Testis (tissue), 3 donors: ENCODE measurements around the gene HSF4. TPM values are rescaled to one million over a fixed set of nuclear protein-coding genes. Genes with fewer than 3 reads are reported as not detected.

Source experiments
- DNase-seq: peaks from one replicate; pipeline ENCODE4 v3.0.0-alpha.2; 2019
- H3K27ac ChIP-seq, 2 donors: fragments of 200-600 bp; sonication (generic); one replicate each; pipeline ENCODE4 v1.5.1; 2019
- H3K27me3 ChIP-seq: fragments of 200-600 bp; sonication (generic); one replicate; pipeline ENCODE4 v1.5.1; 2019
- H3K36me3 ChIP-seq: fragments of 200-600 bp; sonication (generic); one replicate; pipeline ENCODE4 v1.5.1; 2017; ENCODE audit warnings: low read depth; ENCODE audit errors: missing control alignments
- H3K4me1 ChIP-seq: fragments of 200-600 bp; sonication (generic); one replicate; pipeline ENCODE4 v1.5.1; 2019
- H3K4me3 ChIP-seq, 2 donors: fragments of 200-600 bp; sonication (generic); one replicate each; pipeline ENCODE4 v1.5.1; 2017 to 2019
- H3K9me3 ChIP-seq: fragments of 200-600 bp; sonication (generic); one replicate; pipeline ENCODE4 v1.5.1; 2017
- POLR2A ChIP-seq: fragments of 450-650 bp; IDR thresholded peaks from one replicate; pipeline ENCODE4 v1.6.1; 2017; ENCODE audit warnings: antibody characterized with exemption, mild to moderate bottlenecking, moderate library complexity
- WGBS, 2 donors: methylation state at CpG; one replicate each; pipeline ENCODE4 v1.1.5; 2018; 5-methylcytosine and 5-hydroxymethylcytosine counted together
- intact Hi-C: fragments of 100-400 bp; cut with DNase I; formaldehyde crosslinking; loops from one replicate; pipeline ENCODE4 v1.15.1; 2023; ENCODE audit warnings: low total_unique reads
- polyA plus RNA-seq: library from polyadenylated mRNA; stranded (reverse); fragments of 350-450 nt; fragmentation: Illumina TruSeq; extraction: RNeasy Lipid Tissue Mini Kit (QIAGEN cat#74804); gene quantifications from one replicate; pipeline ENCODE4 v1.2.3, GENCODE V29; 2014; ENCODE audit warnings: low read depth, low replicate concordance; ENCODE audit not compliant: insufficient read depth
- total RNA-seq, 2 donors: library from RNA; depleted of rRNA; stranded (reverse); fragments of >200 nt; gene quantifications; one replicate each; pipeline ENCODE4 v1.2.3, GENCODE V29; 2016
- TF ChIP-seq, protein P1 (sequence below), 3 experiments: fragments of 450-650 bp in 2 of 3; fragments of 200-600 bp in 1 of 3; sonication (generic) in 1 of 3; IDR thresholded peaks; one replicate each; pipeline ENCODE4 v1.5.1; 2016 to 2019; ENCODE audit warnings: antibody characterized with exemption in 3 of 3, mild to moderate bottlenecking in 2 of 3, moderate library complexity in 1 of 3

Gene HSF4
- total and polyA plus RNA-seq, 3 donors from 2014 or later = 20.2 to 78.3 (median 63.4) TPM

DNA sequence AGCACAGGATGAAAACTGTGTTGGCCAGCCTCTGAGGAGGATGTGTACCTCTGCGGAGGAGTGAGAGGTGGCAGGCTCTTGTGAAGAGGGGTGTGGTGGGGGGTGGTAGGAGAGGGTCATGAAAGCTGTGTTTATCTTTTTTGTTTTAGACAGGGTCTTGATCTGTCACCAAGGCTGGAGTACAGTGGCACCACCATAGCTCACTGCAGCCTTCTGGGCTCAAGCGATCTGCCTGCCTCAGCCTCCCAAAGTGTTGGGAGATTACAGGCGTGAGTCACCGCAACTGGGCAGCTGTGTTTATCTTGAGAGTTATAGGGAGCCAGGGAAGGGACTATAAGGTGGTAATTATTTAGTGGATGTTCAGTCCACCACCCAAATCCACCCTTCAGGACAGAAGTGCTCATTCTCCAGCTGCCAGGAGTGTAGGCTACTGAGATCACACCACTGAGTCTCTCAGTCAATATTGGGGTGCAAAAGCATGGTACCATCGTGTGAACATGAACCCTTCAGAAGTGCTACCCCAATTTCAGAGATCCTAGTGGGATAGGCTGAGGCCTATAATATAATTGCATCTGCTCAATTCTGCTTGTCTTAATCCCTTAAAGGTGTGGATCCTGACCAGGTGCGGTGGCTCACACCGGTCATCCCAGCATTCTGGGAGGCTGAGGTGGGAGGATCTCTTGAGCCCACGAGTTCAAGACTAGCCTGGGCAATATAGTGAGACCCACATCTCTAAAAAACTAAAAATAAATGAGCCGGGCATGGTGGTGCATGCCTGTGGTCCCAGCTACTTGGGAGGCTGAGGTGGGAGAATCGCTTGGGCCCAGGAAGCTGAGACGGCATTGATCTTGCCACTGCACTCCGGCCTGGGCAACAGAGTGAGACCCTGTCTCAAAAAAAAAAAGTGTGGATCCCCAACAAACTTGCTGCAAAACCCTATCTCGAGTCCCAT, 26.2 kb downstream of the HSF4 start:
- Histone ChIP-seq H3K36me3 (no peaks in the 10 kb centered on the region), H3K27ac (no peak overlapping the region), H3K4me3 (no peak overlapping the region), H3K4me1 (peaks cover 42% of the 10 kb centered on the region), H3K9me3 (no peaks in the 10 kb centered on the region), H3K27me3 (no peaks in the 10 kb centered on the region)
- TF ChIP-seq, protein P1, sequence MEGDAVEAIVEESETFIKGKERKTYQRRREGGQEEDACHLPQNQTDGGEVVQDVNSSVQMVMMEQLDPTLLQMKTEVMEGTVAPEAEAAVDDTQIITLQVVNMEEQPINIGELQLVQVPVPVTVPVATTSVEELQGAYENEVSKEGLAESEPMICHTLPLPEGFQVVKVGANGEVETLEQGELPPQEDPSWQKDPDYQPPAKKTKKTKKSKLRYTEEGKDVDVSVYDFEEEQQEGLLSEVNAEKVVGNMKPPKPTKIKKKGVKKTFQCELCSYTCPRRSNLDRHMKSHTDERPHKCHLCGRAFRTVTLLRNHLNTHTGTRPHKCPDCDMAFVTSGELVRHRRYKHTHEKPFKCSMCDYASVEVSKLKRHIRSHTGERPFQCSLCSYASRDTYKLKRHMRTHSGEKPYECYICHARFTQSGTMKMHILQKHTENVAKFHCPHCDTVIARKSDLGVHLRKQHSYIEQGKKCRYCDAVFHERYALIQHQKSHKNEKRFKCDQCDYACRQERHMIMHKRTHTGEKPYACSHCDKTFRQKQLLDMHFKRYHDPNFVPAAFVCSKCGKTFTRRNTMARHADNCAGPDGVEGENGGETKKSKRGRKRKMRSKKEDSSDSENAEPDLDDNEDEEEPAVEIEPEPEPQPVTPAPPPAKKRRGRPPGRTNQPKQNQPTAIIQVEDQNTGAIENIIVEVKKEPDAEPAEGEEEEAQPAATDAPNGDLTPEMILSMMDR (IDR thresholded peaks at IDR 0.05) = no peak
- no peak for TF ChIP-seq POLR2A
- intact Hi-C loops = no loop called here
- 70 to 75% methylated on average over 12 to 13 of the region's 13 CpGs for WGBS, 2 donors
- DNase-seq = no peak

DNA sequence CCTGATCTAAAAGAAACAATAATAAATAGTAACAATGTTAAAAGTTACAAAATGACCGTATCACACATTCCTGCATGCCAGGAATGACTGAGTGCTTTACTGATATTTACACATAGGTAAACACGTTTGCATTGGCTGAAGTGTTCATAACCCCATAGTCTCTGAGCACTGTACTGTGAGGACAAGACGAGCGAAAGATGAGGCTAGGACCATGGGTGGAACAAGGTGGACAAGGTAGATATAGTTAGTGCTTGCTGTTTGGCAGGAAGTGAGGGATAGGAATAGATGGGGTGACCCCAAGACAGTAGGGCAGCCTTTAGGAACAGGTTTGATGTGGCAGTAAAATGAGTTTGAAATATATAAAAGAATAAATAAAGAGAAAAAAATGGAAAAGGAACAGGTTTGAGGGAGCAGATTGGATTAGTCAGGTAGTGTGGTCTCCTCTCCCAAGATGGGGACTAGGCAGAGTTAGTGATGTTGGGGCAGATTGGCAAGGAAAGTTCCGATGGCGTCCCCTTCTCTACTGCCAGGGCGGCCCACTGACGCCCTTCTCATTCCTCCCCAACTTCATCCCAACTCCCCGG, 27.0 kb downstream of the HSF4 start:
- intact Hi-C loops = no loop called here
- no peak overlapping the region for H3K27ac ChIP-seq
- H3K4me3 ChIP-seq = peak overlapping the region; percentile 96 to 99
- WGBS, 2 donors = 23 to 25% methylated on average over 9 of the region's 9 CpGs
- H3K27me3 ChIP-seq = no peaks in the 10 kb centered on the region
- H3K36me3 ChIP-seq = no peaks in the 10 kb centered on the region
- no peak for TF ChIP-seq POLR2A
- TF ChIP-seq, protein P1 (IDR thresholded peaks at IDR 0.05) = no peak
- H3K4me1 ChIP-seq = peaks cover 34% of the 10 kb centered on the region
- no peaks in the 10 kb centered on the region for H3K9me3 ChIP-seq
- DNase-seq = no peak

DNA sequence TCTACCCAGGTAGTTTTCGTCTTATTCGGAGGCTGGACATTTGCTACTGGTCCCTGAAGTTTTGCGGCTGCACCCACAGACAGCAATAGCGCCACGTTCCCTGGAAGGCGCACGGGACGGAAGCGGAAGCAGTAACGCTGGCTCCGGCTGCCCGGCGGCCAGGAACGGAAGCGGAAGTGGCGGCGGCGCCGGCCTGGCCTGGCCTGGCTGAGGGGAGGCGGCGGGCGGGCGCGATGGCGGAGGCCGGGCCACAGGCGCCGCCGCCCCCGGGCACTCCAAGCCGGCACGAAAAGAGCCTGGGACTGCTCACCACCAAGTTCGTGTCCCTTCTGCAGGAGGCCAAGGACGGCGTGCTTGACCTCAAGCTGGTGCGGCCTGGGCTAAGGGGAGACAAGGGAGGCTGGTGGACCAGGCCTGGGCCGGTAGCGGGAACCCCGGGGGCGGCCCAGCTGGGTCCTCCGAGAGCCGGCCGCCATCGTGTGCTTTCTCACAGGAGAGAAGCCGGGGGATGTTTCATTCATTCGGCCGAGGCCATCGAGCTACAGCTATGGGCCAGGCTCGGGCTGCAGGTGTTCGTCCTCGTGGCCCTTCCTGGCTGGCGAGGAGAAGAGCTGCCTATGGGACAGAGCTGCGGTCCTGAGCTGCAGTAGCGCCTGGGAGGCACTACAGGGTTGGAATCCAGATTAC, 27.6 kb downstream of the HSF4 start, which contains the start of gene E2F4:
TSS of gene E2F4 (plus strand) at position 161 of the 687 bp plus-strand sequence. CDS start at position 234, 73 bp downstream.
- no peaks in the 10 kb centered on the region for H3K9me3 ChIP-seq
- peak within 1 kb of the TSS; percentile 96 to 99 for H3K4me3 ChIP-seq
- 0 to 2% methylated on average over 13 to 54 of the region's 54 CpGs for WGBS, 2 donors
- peaks cover 30% of the 10 kb centered on the region for H3K4me1 ChIP-seq
- H3K27ac ChIP-seq = peak within 1 kb of the TSS; percentile 70 to 74
- H3K36me3 ChIP-seq = no peaks in the 10 kb centered on the region
- TF ChIP-seq, protein P1 (IDR thresholded peaks at IDR 0.05) = peak in 1 of 3 experiments; percentile 15
- TF ChIP-seq POLR2A = no peak
- intact Hi-C loops = no loop called here
- H3K27me3 ChIP-seq = no peaks in the 10 kb centered on the region
- peak; percentile 95 for DNase-seq

DNA sequence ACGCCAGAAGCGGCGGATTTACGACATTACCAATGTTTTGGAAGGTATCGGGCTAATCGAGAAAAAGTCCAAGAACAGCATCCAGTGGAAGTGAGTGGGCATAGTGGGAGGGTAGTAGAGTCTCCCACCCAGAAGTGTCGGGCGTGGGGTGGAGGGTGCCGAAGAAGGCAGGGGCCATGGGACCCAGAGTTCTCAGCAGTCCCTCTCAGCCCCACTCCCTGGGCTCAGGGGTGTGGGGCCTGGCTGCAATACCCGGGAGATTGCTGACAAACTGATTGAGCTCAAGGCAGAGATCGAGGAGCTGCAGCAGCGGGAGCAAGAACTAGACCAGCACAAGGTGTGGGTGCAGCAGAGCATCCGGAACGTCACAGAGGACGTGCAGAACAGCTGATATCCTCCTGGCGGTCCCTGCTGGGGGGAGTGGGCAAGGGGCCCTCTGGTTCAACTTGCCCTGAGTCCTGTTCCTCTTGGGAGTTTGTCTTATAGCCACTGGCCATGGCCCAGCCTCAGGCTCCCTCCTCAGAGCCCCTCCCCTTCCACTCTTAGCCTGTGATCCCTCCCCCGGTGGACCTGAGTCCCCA, 28.3 kb downstream of the HSF4 start:
- intact Hi-C loops = no loop called here
- DNase-seq = no peak
- peak overlapping the region; percentile 70 to 74 for H3K27ac ChIP-seq
- peaks cover 32% of the 10 kb centered on the region for H3K4me1 ChIP-seq
- H3K4me3 ChIP-seq = peak overlapping the region; percentile 96 to 99
- H3K27me3 ChIP-seq = no peaks in the 10 kb centered on the region
- 16 to 26% methylated on average over 17 of the region's 17 CpGs for WGBS, 2 donors
- H3K9me3 ChIP-seq = no peaks in the 10 kb centered on the region
- no peak for TF ChIP-seq POLR2A
- TF ChIP-seq, protein P1 (IDR thresholded peaks at IDR 0.05) = no peak
- no peaks in the 10 kb centered on the region for H3K36me3 ChIP-seq
